ENCODE results near the gene CCR5AS.
"Not testable (repeated sequence)": the region's sequence is repeated elsewhere in the genome, so short reads cannot be mapped to it uniquely, and the experiment has no call there.

CCR5AS gene

GRCh38 chr3:46393011-46393410 lies 13.9 kb downstream of the CCR5AS start:
- H3K79me1 ChIP-seq (ENCODE audit: insufficient read depth, low read depth, low read length, poor library complexity, severe bottlenecking), result no peaks in the 10 kb centered on the region
- no peak overlapping the region for H3K56ac ChIP-seq (ENCODE audit: insufficient read length, low read depth, low read length)
- no peak overlapping the region for H2AFZ ChIP-seq (ENCODE audit: low read length)
- no peak overlapping the region for H3K18ac ChIP-seq (ENCODE audit: insufficient read length, low read depth, low read length)
- H2BK120ac ChIP-seq (ENCODE audit: low read depth, low read length, poor library complexity, severe bottlenecking), result no peak overlapping the region
- no peak overlapping the region for H2BK12ac ChIP-seq (ENCODE audit: insufficient read length, low read depth, low read length)
- H3K23me2 ChIP-seq (ENCODE audit: insufficient read length, low read depth, low read length, poor library complexity, severe bottlenecking), result no peaks in the 10 kb centered on the region
- H3K27me3 ChIP-seq (ENCODE audit: insufficient read depth, low read length), result no peaks in the 10 kb centered on the region
- H3K4me1 ChIP-seq (ENCODE audit: insufficient read depth, low read length), result no peaks in the 10 kb centered on the region
- H3K4me3 Mint-ChIP-seq, result no peak overlapping the region
- H3K4me2 ChIP-seq (ENCODE audit: insufficient read depth, insufficient read length, low read length), result no peak overlapping the region
- no peaks in the 10 kb centered on the region for H3K9me3 ChIP-seq (ENCODE audit: control insufficient read depth, low read depth, low read length)
- no CpG with 5 or more reads among the region's 2 CpGs for WGBS (ENCODE audit: extremely low coverage, insufficient read length, low lambda C conversion rate)
- no peak overlapping the region for H3K23ac ChIP-seq (ENCODE audit: insufficient read length, low read depth, low read length)
- no peak overlapping the region for H2BK5ac ChIP-seq (ENCODE audit: insufficient read length, low read length)
- H3K14ac ChIP-seq (ENCODE audit: insufficient read depth, low read length), result no peak overlapping the region
- H3K79me2 ChIP-seq (ENCODE audit: insufficient read depth, low read length), result no peaks in the 10 kb centered on the region
- no peak overlapping the region for H4K5ac ChIP-seq (ENCODE audit: insufficient read length, low read depth, low read length)
- H3K36me3 Mint-ChIP-seq (ENCODE audit: insufficient read depth in 1 of 3, low read depth in 3 of 3), result no peaks in the 10 kb centered on the region
- H2AK5ac ChIP-seq (ENCODE audit: insufficient read length, low read length), result no peak overlapping the region
- H3K27ac ChIP-seq (ENCODE audit: insufficient read length, low read depth, low read length), result no peak overlapping the region
- H4K91ac ChIP-seq (ENCODE audit: insufficient read length, low read depth, low read length), result no peak overlapping the region
- peaks cover 6% of the 10 kb centered on the region for H3K27me3 Mint-ChIP-seq (ENCODE audit: low read depth)
- no peak overlapping the region for H2BK15ac ChIP-seq (ENCODE audit: low read depth, low read length)
- no peak overlapping the region for H2BK20ac ChIP-seq (ENCODE audit: low read depth, low read length, poor library complexity, severe bottlenecking)
- no peaks in the 10 kb centered on the region for H4K20me1 ChIP-seq (ENCODE audit: control insufficient read depth, insufficient read depth, insufficient read length)
- H4K8ac ChIP-seq (replicated peaks; ENCODE audit: insufficient read length, low read depth, low read length), result no peak overlapping the region
- no peak overlapping the region for H3K4ac ChIP-seq (ENCODE audit: low read depth, low read length)
- H3K9ac ChIP-seq (ENCODE audit: extremely low read depth, insufficient read length, low read length), result no peak overlapping the region
- no peak overlapping the region for H3T11ph ChIP-seq (ENCODE audit: low read length)
- H3K27ac Mint-ChIP-seq, result no peak overlapping the region
- no peaks in the 10 kb centered on the region for H3K9me3 Mint-ChIP-seq
- peaks cover 9 to 16% of the 10 kb centered on the region in 2 experiments for H3K4me1 Mint-ChIP-seq
- DNase-seq, result no peak
- no peak for TF ChIP-seq CTCF (conservative IDR thresholded peaks at IDR 0.05)

GRCh38 chr3:46391526-46391925 lies 15.3 kb downstream of the CCR5AS start:
- not testable (repeated sequence) for H4K8ac ChIP-seq (replicated peaks; ENCODE audit: insufficient read length, low read depth, low read length); H2AK5ac ChIP-seq (ENCODE audit: insufficient read length, low read length); H3K79me1 ChIP-seq (ENCODE audit: insufficient read depth, low read depth, low read length, poor library complexity, severe bottlenecking); H3K14ac ChIP-seq (ENCODE audit: insufficient read depth, low read length); H2BK5ac ChIP-seq (ENCODE audit: insufficient read length, low read length); H2BK15ac ChIP-seq (ENCODE audit: low read depth, low read length); H2BK20ac ChIP-seq (ENCODE audit: low read depth, low read length, poor library complexity, severe bottlenecking); H3K27me3 ChIP-seq (ENCODE audit: insufficient read depth, low read length); H3T11ph ChIP-seq (ENCODE audit: low read length); H3K56ac ChIP-seq (ENCODE audit: insufficient read length, low read depth, low read length); H3K23me2 ChIP-seq (ENCODE audit: insufficient read length, low read depth, low read length, poor library complexity, severe bottlenecking); H3K4me2 ChIP-seq (ENCODE audit: insufficient read depth, insufficient read length, low read length); H2BK12ac ChIP-seq (ENCODE audit: insufficient read length, low read depth, low read length); H3K4me1 ChIP-seq (ENCODE audit: insufficient read depth, low read length); H3K4me3 Mint-ChIP-seq; H3K27ac Mint-ChIP-seq; H3K36me3 Mint-ChIP-seq (ENCODE audit: insufficient read depth in 1 of 3, low read depth in 3 of 3); DNase-seq; H3K18ac ChIP-seq (ENCODE audit: insufficient read length, low read depth, low read length); H3K9me3 Mint-ChIP-seq; H4K5ac ChIP-seq (ENCODE audit: insufficient read length, low read depth, low read length); H2BK120ac ChIP-seq (ENCODE audit: low read depth, low read length, poor library complexity, severe bottlenecking); H3K9me3 ChIP-seq (ENCODE audit: control insufficient read depth, low read depth, low read length); H3K27me3 Mint-ChIP-seq (ENCODE audit: low read depth); H2AFZ ChIP-seq (ENCODE audit: low read length); H4K91ac ChIP-seq (ENCODE audit: insufficient read length, low read depth, low read length); H4K20me1 ChIP-seq (ENCODE audit: control insufficient read depth, insufficient read depth, insufficient read length); H3K23ac ChIP-seq (ENCODE audit: insufficient read length, low read depth, low read length); H3K27ac ChIP-seq (ENCODE audit: insufficient read length, low read depth, low read length); H3K4ac ChIP-seq (ENCODE audit: low read depth, low read length); H3K9ac ChIP-seq (ENCODE audit: extremely low read depth, insufficient read length, low read length); H3K79me2 ChIP-seq (ENCODE audit: insufficient read depth, low read length)
- WGBS (ENCODE audit: extremely low coverage, insufficient read length, low lambda C conversion rate), result no CpG with 5 or more reads among the region's 5 CpGs
- H3K4me1 Mint-ChIP-seq, result peaks cover 9 to 16% of the 10 kb centered on the region in 2 experiments
